Measurements from ENCODE around the gene ARHGAP25.

DNA sequence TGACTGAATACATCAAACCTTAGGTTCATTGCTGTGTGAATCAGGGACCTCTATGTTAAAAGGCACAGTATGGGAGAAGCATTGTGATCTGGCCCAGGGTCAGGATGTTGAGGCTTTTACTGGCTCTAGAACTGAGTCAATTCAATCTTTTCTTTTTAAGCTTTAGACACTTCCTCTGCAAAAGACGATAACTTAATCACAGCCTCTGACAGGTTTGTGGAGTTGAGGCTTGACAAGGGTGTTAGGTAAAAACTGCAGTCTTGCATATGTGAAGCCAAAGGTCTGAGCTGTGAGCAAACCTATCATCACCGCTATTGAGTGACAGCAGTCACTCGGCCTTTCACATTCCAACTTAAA, 17.3 kb upstream of the ARHGAP25 start:
- TF ChIP-seq, protein P1, sequence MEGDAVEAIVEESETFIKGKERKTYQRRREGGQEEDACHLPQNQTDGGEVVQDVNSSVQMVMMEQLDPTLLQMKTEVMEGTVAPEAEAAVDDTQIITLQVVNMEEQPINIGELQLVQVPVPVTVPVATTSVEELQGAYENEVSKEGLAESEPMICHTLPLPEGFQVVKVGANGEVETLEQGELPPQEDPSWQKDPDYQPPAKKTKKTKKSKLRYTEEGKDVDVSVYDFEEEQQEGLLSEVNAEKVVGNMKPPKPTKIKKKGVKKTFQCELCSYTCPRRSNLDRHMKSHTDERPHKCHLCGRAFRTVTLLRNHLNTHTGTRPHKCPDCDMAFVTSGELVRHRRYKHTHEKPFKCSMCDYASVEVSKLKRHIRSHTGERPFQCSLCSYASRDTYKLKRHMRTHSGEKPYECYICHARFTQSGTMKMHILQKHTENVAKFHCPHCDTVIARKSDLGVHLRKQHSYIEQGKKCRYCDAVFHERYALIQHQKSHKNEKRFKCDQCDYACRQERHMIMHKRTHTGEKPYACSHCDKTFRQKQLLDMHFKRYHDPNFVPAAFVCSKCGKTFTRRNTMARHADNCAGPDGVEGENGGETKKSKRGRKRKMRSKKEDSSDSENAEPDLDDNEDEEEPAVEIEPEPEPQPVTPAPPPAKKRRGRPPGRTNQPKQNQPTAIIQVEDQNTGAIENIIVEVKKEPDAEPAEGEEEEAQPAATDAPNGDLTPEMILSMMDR (IDR thresholded peaks at IDR 0.05), result no peak
- no peak for TF ChIP-seq EZH2phosphoT487 (IDR thresholded peaks at IDR 0.05)
